GM18870 (cell line): ENCODE results near the gene TUBB4B.

Experiments used
- ATAC-seq: cut with Tn5 transposase; IDR thresholded peaks from one replicate; pipeline ENCODE4 v1.9.1; 2021; ENCODE audit warnings: moderate library complexity; ENCODE audit not compliant: unreplicated experiment

The TUBB4B gene

GRCh38 chr9:137281345-137282116 is 40.4 kb downstream of the TUBB4B start:
- ATAC-seq: no peak

- ATAC-seq: no peak
Observed at GRCh38 chr9:137286975-137287383, 45.9 kb downstream of the TUBB4B start.

- ATAC-seq: no peak
Observed at GRCh38 chr9:137293094-137293481, 52.0 kb downstream of the TUBB4B start.
